K562 (cell line): ENCODE results near the gene LCE3E. TPM values are rescaled to one million over a fixed set of nuclear protein-coding genes. Genes with fewer than 3 reads are reported as not detected.

ENCODE experiments used
- CBX5 ChIP-seq: IDR thresholded peaks from 2 replicates; pipeline ENCODE4 v1.6.1; 2014; ENCODE audit warnings: low read depth, borderline replicate concordance
- CREB1 ChIP-seq, 2 experiments: sonication (generic) in 1 of 2; formaldehyde crosslinking in 1 of 2; IDR thresholded peaks; 2 replicates each; pipeline versions ENCODE4 v1.6.1 to v1.8.0; 2012 to 2022; ENCODE audit warnings: inconsistent platforms in 1 of 2, mild to moderate bottlenecking in 1 of 2, missing genetic modification reagents in 1 of 2, moderate library complexity in 1 of 2
- EGR1 ChIP-seq: fragments of 450-650 bp; conservative IDR thresholded peaks from 2 replicates; pipeline ENCODE4 v1.6.1; 2017; ENCODE audit warnings: mild to moderate bottlenecking
- EP300 ChIP-seq: IDR thresholded peaks from 2 replicates; pipeline ENCODE4 v1.6.1; 2012; ENCODE audit warnings: low read length, improper control_type of control experiment
- FOXA3 ChIP-seq, 2 experiments: fragments of 450-650 bp in 1 of 2; sonication (generic) in 1 of 2; formaldehyde crosslinking; IDR thresholded peaks in 1 of 2; conservative IDR thresholded peaks in 1 of 2; 2 replicates each; pipeline versions ENCODE4 v1.4.0 to v1.8.0; 2020 to 2022; ENCODE audit warnings: mild to moderate bottlenecking in 2 of 2, missing genetic modification reagents in 1 of 2
- FOXJ3 ChIP-seq: sonication (generic); formaldehyde crosslinking; IDR thresholded peaks from 2 replicates; pipeline ENCODE4 v1.4.0; 2020; ENCODE audit warnings: mild to moderate bottlenecking, missing genetic modification reagents
- HMGXB4 ChIP-seq: sonication (generic); formaldehyde crosslinking; IDR thresholded peaks from 2 replicates; pipeline ENCODE4 v1.8.1; 2023; ENCODE audit warnings: mild to moderate bottlenecking, missing genetic modification reagents
- NELFE ChIP-seq: IDR thresholded peaks from 2 replicates; pipeline ENCODE4 v1.6.1; 2011; ENCODE audit warnings: mild to moderate bottlenecking; ENCODE audit not compliant: insufficient read depth, insufficient read length
- RAD21 ChIP-seq, 2 experiments: fragments of 250-450 bp in 1 of 2; fragments of 450-650 bp in 1 of 2; sonication (Bioruptor Pico) in 1 of 2; formaldehyde crosslinking in 1 of 2; IDR thresholded peaks in 1 of 2; conservative IDR thresholded peaks in 1 of 2; 2 replicates each; pipeline versions ENCODE4 v1.4.0 to v1.8.0; 2020 to 2022; ENCODE audit warnings: mild to moderate bottlenecking in 2 of 2, moderate library complexity in 1 of 2
- SLC30A9 ChIP-seq: fragments of 250-450 bp; sonication (Bioruptor Pico); IDR thresholded peaks from 2 replicates; pipeline ENCODE4 v1.8.0; 2022; ENCODE audit warnings: mild to moderate bottlenecking, moderate library complexity
- SNIP1 ChIP-seq: fragments of 450-650 bp; IDR thresholded peaks from 2 replicates; pipeline ENCODE4 v1.7.1; 2017; ENCODE audit warnings: low read depth, mild to moderate bottlenecking
- STAG1 ChIP-seq: sonication (generic); formaldehyde crosslinking; IDR thresholded peaks from 2 replicates; pipeline ENCODE4 v1.5.0; 2020; ENCODE audit warnings: missing genetic modification reagents, borderline replicate concordance
- ZEB2 ChIP-seq: fragments of 450-650 bp; IDR thresholded peaks from 2 replicates; pipeline ENCODE4 v1.6.1; 2016
- ZNF165 ChIP-seq: fragments of 250-450 bp; sonication (Bioruptor Pico); IDR thresholded peaks from 2 replicates; pipeline ENCODE4 v1.4.0; 2020; ENCODE audit warnings: borderline replicate concordance
- ZNF445 ChIP-seq: fragments of 250-450 bp; sonication (Bioruptor Pico); IDR thresholded peaks from 2 replicates; pipeline ENCODE4 v1.4.0; 2020; ENCODE audit warnings: low read depth, mild to moderate bottlenecking, moderate library complexity
- ZNF518B ChIP-seq: fragments of 250-450 bp; sonication (Bioruptor Pico); IDR thresholded peaks from 2 replicates; pipeline ENCODE4 v1.5.0; 2021; ENCODE audit warnings: mild to moderate bottlenecking, moderate library complexity
- polyA plus RNA-seq, 8 experiments: library from polyadenylated mRNA; depleted of rRNA in 4 of 8; stranded (reverse) in 5 of 8; unstranded in 3 of 8; fragments of >200 nt; fragmentation: Nextera tagmentation in 2 of 8; fragmentation: Illumina TruSeq in 1 of 8; extraction: Ambion mirVana in 2 of 8; extraction: Trizol in 1 of 8; gene quantifications; 2 replicates each; pipeline versions ENCODE4 v1.2.1 to v1.2.3, GENCODE V29; 2011 to 2014; ENCODE audit warnings: inconsistent platforms in 1 of 8, missing spikeins in 1 of 8
- total RNA-seq, 7 experiments: library from RNA; depleted of rRNA in 6 of 7; stranded (reverse); fragments of >200 nt in 6 of 7; fragmentation: Illumina TruSeq in 2 of 7; extraction: Trizol in 2 of 7; gene quantifications; 2 replicates each; pipeline versions ENCODE4 v1.2.1 to v1.2.3, GENCODE V29; 2011 to 2021; ENCODE audit warnings: low replicate concordance in 1 of 7
- TF ChIP-seq, protein P1 (sequence below), 3 experiments: IDR thresholded peaks in 2 of 3; conservative IDR thresholded peaks in 1 of 3; 2 replicates each; pipeline ENCODE4 v1.5.1; 2011 to 2012; ENCODE audit warnings: low read length in 3 of 3, mild to moderate bottlenecking in 3 of 3, control low read depth in 2 of 3, improper control_type of control experiment in 1 of 3, inconsistent platforms in 1 of 3, low read depth in 1 of 3, mixed read lengths in 1 of 3, moderate library complexity in 1 of 3; ENCODE audit not compliant: insufficient read depth in 2 of 3
- TF ChIP-seq, protein P2 (sequence below): sonication (generic); formaldehyde crosslinking; IDR thresholded peaks from 2 replicates; pipeline ENCODE4 v1.8.1; 2022; ENCODE audit warnings: missing genetic modification reagents
- TF ChIP-seq, protein P3 (sequence below): sonication (generic); formaldehyde crosslinking; IDR thresholded peaks from 2 replicates; pipeline ENCODE4 v1.9.0; 2022; ENCODE audit warnings: mild to moderate bottlenecking, missing genetic modification reagents

Gene LCE3E
- total and polyA plus RNA-seq, 9 of the 15 experiments (the other 6 are each of a cell fraction or from before 2014, with no cell fraction given) = not detected

GRCh38 chr1:152533327-152533938 is 33.1 kb downstream of the LCE3E start (continued):
- TF ChIP-seq, protein P1, sequence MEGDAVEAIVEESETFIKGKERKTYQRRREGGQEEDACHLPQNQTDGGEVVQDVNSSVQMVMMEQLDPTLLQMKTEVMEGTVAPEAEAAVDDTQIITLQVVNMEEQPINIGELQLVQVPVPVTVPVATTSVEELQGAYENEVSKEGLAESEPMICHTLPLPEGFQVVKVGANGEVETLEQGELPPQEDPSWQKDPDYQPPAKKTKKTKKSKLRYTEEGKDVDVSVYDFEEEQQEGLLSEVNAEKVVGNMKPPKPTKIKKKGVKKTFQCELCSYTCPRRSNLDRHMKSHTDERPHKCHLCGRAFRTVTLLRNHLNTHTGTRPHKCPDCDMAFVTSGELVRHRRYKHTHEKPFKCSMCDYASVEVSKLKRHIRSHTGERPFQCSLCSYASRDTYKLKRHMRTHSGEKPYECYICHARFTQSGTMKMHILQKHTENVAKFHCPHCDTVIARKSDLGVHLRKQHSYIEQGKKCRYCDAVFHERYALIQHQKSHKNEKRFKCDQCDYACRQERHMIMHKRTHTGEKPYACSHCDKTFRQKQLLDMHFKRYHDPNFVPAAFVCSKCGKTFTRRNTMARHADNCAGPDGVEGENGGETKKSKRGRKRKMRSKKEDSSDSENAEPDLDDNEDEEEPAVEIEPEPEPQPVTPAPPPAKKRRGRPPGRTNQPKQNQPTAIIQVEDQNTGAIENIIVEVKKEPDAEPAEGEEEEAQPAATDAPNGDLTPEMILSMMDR (IDR thresholded peaks at IDR 0.05 in 2 of 3, conservative IDR thresholded peaks at IDR 0.05 in 1 of 3; ENCODE audit: insufficient read depth in 2 of 3, low read depth in 1 of 3, low read length in 3 of 3) = peak; percentile 73 to 79 (median 74)
- TF ChIP-seq ZNF518B (CRISPR knock-in tag) (no peak), NELFE (no peak), CBX5 (no peak), ZNF445 (no peak), SNIP1 (no peak), RAD21 (CRISPR knock-in tag; conservative IDR thresholded peaks at IDR 0.05 in 1 of 2, IDR thresholded peaks at IDR 0.05 in 1 of 2) (peak in 1 of 2 experiments; percentile 51; a peak in 2 of 4 replicates), ZNF165 (no peak), FOXJ3 (CRISPR knock-in tag) (no peak), FOXA3 (CRISPR knock-in tag; conservative IDR thresholded peaks at IDR 0.05 in 1 of 2, IDR thresholded peaks at IDR 0.05 in 1 of 2) (no peak), STAG1 (CRISPR knock-in tag) (no peak), CREB1 (IDR thresholded peaks at IDR 0.05) (no peak), CREB1 (CRISPR knock-in tag; IDR thresholded peaks at IDR 0.05) (no peak), EP300 (no peak), EGR1 (no peak), HMGXB4 (no peak), SLC30A9 (no peak), ZEB2 (no peak)
- TF ChIP-seq, protein P2, sequence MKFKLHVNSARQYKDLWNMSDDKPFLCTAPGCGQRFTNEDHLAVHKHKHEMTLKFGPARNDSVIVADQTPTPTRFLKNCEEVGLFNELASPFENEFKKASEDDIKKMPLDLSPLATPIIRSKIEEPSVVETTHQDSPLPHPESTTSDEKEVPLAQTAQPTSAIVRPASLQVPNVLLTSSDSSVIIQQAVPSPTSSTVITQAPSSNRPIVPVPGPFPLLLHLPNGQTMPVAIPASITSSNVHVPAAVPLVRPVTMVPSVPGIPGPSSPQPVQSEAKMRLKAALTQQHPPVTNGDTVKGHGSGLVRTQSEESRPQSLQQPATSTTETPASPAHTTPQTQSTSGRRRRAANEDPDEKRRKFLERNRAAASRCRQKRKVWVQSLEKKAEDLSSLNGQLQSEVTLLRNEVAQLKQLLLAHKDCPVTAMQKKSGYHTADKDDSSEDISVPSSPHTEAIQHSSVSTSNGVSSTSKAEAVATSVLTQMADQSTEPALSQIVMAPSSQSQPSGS (CRISPR knock-in tag) = no peak
- TF ChIP-seq, protein P3, sequence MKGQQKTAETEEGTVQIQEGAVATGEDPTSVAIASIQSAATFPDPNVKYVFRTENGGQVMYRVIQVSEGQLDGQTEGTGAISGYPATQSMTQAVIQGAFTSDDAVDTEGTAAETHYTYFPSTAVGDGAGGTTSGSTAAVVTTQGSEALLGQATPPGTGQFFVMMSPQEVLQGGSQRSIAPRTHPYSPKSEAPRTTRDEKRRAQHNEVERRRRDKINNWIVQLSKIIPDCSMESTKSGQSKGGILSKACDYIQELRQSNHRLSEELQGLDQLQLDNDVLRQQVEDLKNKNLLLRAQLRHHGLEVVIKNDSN (CRISPR knock-in tag) = no peak
